ENCODE measurements around the gene MMP24OS.

Gene MMP24OS

GRCh38 chr20:35290186-35290886 lies 12.4 kb upstream of the MMP24OS start:
- no peak for FAIRE-seq

DNA sequence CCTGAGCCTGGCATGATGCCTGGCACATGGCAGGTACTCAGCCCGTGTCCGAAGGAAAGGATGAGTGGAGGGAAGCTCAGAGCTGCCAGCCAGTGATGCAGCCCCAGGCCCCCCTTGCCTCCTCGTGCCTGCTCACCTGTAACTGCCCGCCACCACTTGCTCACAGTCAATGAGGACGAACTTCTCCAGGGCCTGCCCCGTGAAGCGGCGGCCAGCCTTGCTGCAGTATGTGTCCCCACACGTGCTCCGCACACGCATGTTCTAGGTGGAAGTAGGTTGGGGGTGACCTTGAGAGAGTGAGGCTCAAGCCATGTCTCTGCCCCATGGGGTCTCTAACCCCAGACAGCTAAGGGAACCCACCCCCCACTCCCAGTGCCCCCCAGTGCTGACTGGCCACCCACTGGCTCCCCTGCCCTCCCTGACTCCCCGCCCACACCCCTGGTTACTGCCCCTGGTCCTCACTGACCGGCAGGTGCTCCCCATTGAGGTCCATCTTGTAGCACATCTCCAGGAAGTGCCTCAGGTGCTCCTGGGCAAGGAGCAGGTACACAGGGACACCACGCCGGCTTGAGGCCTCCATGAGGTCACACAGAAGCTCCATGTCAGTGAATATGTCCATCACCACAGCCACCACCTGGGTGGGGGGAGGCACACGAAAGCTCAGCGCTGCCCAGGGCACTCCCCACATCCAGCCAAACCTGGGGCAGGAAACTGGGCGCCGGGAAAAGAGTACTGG lies 10.6 kb upstream of the MMP24OS start:
- no peak for FAIRE-seq

- FAIRE-seq = no peak
Measured at GRCh38 chr20:35287509-35288324, 9.8 kb upstream of the MMP24OS start.

DNA sequence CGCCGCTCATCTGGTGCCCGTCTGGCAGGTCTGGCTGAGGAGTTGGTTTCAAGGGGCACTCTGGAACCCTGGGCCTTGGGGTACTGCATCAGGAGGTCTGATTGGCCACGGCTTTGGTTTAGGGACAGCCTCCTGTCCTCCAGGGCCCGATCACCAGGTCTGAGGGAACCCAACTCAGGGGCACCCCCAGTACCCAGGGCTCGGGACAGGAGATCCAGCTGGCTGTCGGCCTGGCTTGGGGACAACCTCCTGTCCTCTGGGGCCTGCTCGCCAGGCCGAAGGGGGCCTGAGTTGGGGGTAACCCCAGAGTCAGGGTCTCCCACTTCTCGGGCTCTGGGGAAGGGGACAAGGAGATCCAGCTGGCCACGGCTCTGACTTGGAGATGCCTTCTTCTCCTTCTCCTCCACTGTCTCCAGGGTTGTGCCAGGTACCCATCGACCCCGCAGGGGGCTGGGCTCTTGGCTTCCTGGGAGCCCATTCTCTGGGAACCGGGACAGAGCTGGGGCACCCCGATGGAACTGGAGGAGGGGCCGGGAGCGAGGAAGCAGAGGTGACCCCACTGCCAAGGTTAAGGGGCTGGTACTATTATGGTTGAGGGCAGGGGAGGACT lies 9.1 kb upstream of the MMP24OS start:
- no peak for FAIRE-seq

- no peak for FAIRE-seq
Measured at GRCh38 chr20:35286077-35286898, 8.4 kb upstream of the MMP24OS start.

DNA sequence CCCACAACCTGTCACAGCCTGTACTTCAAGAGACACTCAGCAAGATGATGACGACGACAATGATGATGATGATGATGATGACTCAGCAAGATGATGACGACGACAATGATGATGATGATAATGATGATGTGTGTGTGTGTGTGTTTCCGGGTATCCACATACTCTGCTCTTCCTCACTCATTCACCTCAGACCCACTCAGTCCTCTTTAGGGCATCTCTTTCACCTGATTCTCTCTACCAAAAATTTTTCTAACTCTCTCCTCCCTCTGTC lies 7.8 kb upstream of the MMP24OS start:
- FAIRE-seq = no peak

DNA sequence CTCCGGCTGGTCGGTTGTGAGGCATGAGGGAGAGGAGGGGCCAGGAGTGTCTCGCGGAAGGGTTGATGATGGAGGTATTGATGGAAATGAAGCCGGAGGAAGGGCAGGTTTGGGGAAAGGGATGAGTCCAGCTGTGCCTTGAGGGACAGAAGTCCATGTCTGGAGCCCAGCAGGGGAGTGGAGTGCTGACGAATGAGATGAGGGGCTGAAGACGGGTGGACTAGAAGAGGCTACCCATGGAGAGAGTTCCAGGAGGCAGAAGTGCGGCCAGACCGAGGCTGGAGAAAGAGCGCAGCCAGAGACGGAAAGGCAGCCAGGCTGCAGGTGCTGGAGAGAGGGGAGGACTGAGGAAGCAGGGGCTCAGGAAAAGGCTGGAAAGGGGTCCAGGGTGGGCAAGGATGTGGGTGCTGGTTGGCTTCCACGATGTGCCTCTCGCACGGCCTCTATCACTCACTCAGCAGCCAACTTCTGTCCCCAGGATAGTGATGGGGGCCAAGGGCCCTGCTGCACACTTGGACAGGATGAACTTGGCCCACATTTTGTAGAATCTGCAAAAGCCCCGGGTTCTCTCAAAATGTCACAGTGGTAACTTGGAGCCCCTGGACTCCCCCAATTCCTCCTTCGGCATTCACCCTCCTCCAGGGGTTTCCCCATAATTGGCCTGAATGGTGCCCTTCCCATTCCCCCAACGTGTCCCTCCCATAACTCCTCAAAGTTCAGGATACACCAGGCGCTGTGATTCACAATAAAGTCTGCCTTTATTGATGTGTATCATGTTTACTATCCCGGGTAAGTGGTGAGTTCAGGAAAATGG lies 7.3 kb upstream of the MMP24OS start:
- FAIRE-seq = no peak

GRCh38 chr20:35284267-35284991 lies 6.5 kb upstream of the MMP24OS start, which contains the start of gene EIF6:
Gene EIF6 (minus strand): TSS chr20:35284772. CDS start chr20:35284487, 285 bp downstream.
- FAIRE-seq = no peak

DNA sequence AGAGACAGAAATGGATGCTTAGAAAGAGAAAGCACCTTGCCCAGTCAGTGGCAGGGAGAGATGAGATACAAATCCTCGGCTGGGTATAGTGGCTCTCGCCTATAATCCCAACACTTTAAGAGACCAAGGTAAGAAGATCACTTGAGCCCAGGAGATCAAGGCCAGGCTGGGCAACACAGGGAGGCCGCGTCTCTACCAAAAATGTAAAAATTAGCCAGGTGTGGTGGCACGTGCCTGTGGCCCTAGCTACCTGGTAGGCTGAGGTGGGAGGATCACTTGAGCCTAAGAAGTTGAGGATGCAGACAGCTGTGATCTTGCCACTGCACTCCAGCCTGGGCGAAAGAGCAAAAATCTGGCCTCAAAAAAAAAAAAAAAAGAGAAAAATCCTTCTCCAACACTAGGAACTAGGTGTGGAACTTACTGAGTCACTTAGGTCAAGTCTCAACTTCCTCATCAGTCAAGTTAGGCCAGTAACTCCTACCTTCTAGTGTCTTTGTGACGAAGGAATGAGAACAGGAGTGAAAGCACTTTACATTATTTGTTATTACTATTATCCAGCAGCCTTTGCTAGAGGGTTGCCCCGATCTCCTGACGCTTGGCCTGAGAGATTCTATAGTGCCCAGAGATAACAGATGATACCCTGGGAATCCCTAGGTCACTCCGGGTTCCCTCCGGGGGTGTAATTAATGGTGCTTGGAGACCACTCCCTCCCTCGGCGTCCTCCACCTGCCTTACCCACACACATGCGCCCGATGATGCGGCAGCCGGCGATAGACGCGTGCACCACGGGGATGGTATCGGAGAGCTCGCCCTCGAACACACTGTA lies 5.7 kb upstream of the MMP24OS start:
- no peak for FAIRE-seq

GRCh38 chr20:35281506-35282101 lies 3.7 kb upstream of the MMP24OS start:
- FAIRE-seq = no peak

GRCh38 chr20:35280523-35280922 lies 2.6 kb upstream of the MMP24OS start:
- FAIRE-seq = no peak

DNA sequence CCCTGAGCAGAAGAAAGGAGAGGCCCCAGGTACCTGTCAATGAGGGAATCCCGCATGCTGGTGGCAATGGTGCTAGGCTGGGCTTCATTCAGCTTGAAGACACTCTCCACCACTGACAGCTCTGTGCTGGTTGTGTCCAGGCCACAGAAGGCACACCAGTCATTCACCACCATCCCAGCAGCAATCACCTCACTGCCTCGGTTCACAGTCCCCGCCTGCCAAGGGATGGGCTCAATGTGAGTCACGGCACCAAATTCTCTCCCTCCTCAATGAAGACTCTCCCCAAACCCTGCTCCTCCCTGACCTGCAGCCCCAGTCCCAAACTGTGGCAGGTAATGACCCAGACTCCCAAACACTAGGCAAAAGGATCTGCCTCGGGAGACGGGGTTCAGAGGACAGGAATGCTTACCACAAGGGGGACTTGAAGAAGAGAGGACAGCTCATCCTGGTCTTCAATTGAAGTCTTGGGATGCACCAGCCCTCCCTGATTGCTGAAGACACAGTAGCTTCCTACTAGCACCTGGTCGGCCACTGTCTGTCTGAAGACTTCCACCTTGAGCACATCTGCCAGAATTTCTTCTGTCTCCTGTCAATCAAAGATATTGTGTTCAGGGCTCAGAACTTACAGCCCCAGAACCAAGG lies 1.7 kb upstream of the MMP24OS start:
- no peak for FAIRE-seq

- no peak for FAIRE-seq
Measured at GRCh38 chr20:35279040-35279439, 1.1 kb upstream of the MMP24OS start.

- no peak for FAIRE-seq
Measured at GRCh38 chr20:35277127-35277526, 795 bp downstream of the MMP24OS start.

GRCh38 chr20:35276408-35276807 lies 1.5 kb downstream of the MMP24OS start:
- no peak for FAIRE-seq

GRCh38 chr20:35275741-35276251 lies 2.1 kb downstream of the MMP24OS start:
- no peak for FAIRE-seq

GRCh38 chr20:35274172-35275092 lies 3.5 kb downstream of the MMP24OS start:
- FAIRE-seq = no peak

Data from TTC549 (cell line).